IMR-90 (cell line): Measurements from ENCODE around the gene VWA7. TPM values are rescaled to one million over a fixed set of nuclear protein-coding genes. Genes with fewer than 3 reads are reported as not detected.

ENCODE experiments used
- ATAC-seq: fragments of 200-7000 bp; cut with Tn5 transposase; 2 replicates; pipeline ENCODE4 v1.9.1; 2020; ENCODE audit warnings: low read depth, mild to moderate bottlenecking, moderate library complexity
- BruUV-seq: library from RNA; stranded (reverse); fragments of 400-500 nt; replicated peaks from 2 replicates; lab custom pipeline; 2021; lab: Mats Ljungman, UMichigan
- CTCF ChIA-PET: fragments of 300-600 bp; formaldehyde crosslinking; extraction: SDS; loops from one replicate; lab custom pipeline; 2021; ENCODE audit warnings: antibody characterized with exemption; lab: Yijun Ruan, JAX
- POLR2A ChIA-PET: fragments of 300-600 bp; sonication (Branson Sonifier 250); formaldehyde crosslinking; loops from one replicate; lab custom pipeline; 2022; ENCODE audit warnings: antibody characterized with exemption; ENCODE audit not compliant: unreplicated experiment; lab: Charles Lee
- DNase-seq: peaks from one replicate; pipeline ENCODE4 v3.0.0; 2013
- H2AFZ ChIP-seq: replicated peaks from 2 replicates; pipeline ENCODE3; 2013; ENCODE audit warnings: low read length, mild to moderate bottlenecking; ENCODE audit not compliant: poor library complexity
- H2AK5ac ChIP-seq: 2 replicates; pipeline ENCODE4 v1.6.1; 2013; ENCODE audit warnings: low read depth, low read length, inconsistent platforms
- H2AK9ac ChIP-seq: replicated peaks from 2 replicates; pipeline ENCODE3; 2013; ENCODE audit warnings: mild to moderate bottlenecking, low read depth, low read length, moderate library complexity; ENCODE audit not compliant: poor library complexity
- H2BK120ac ChIP-seq: 2 replicates; pipeline ENCODE4 v1.6.1; 2013; ENCODE audit warnings: low read depth, low read length, inconsistent platforms
- H2BK15ac ChIP-seq: 3 replicates; pipeline ENCODE4 v1.6.1; 2013; ENCODE audit warnings: low read depth, low read length, inconsistent platforms
- H2BK20ac ChIP-seq: 2 replicates; pipeline ENCODE4 v1.6.1; 2013; ENCODE audit warnings: low read depth, mild to moderate bottlenecking, inconsistent platforms, low read length, moderate library complexity
- H2BK5ac ChIP-seq: 2 replicates; pipeline ENCODE4 v1.6.1; 2013; ENCODE audit warnings: mild to moderate bottlenecking, low read depth, low read length, inconsistent platforms; ENCODE audit not compliant: poor library complexity, severe bottlenecking
- H3K14ac ChIP-seq: replicated peaks from 2 replicates; pipeline ENCODE4 v1.6.1; 2013; ENCODE audit warnings: low read depth, low read length, inconsistent platforms
- H3K18ac ChIP-seq: 2 replicates; pipeline ENCODE4 v1.6.1; 2013; ENCODE audit warnings: low read depth, low read length, control low read depth
- H3K23ac ChIP-seq: 2 replicates; pipeline ENCODE4 v1.6.1; 2013; ENCODE audit warnings: low read depth, low read length, inconsistent platforms
- H3K27ac ChIP-seq: 2 replicates; pipeline ENCODE4 v1.5.1; 2013; ENCODE audit warnings: mild to moderate bottlenecking, control low read depth, low read length; ENCODE audit not compliant: insufficient read depth
- H3K27me3 ChIP-seq: 2 replicates; pipeline ENCODE4 v1.6.1; 2013; ENCODE audit warnings: low read length; ENCODE audit not compliant: control insufficient read depth, insufficient read depth
- H3K36me3 ChIP-seq: 2 replicates; pipeline ENCODE4 v1.6.1; 2013; ENCODE audit warnings: low read length, mixed read lengths; ENCODE audit not compliant: control insufficient read depth, insufficient read depth
- H3K4ac ChIP-seq: 2 replicates; pipeline ENCODE4 v1.6.1; 2013; ENCODE audit warnings: low read depth, low read length, inconsistent platforms
- H3K4me1 ChIP-seq: 2 replicates; pipeline ENCODE4 v1.6.1; 2013; ENCODE audit warnings: low read length, mixed read lengths; ENCODE audit not compliant: control insufficient read depth, insufficient read depth
- H3K4me2 ChIP-seq: 2 replicates; pipeline ENCODE4 v1.6.1; 2013; ENCODE audit warnings: low read depth, mild to moderate bottlenecking, control low read depth, low read length, moderate library complexity
- H3K4me3 ChIP-seq: 2 replicates; pipeline ENCODE4 v1.5.1; 2013; ENCODE audit warnings: low read depth, mild to moderate bottlenecking, control low read depth, low read length, moderate library complexity; ENCODE audit not compliant: insufficient read depth
- H3K56ac ChIP-seq: 2 replicates; pipeline ENCODE4 v1.6.1; 2013; ENCODE audit warnings: low read length, inconsistent platforms; ENCODE audit not compliant: insufficient read depth; ENCODE audit errors: extremely low read depth
- H3K79me1 ChIP-seq, 2 experiments: 2 replicates each; pipeline ENCODE4 v1.6.1; 2013; ENCODE audit warnings: low read length in 2 of 2, inconsistent platforms in 1 of 2, low read depth in 1 of 2
- H3K9ac ChIP-seq: 2 replicates; pipeline ENCODE4 v1.6.1; 2013; ENCODE audit warnings: low read depth, low read length, control low read depth
- H3K9me1 ChIP-seq: 2 replicates; pipeline ENCODE4 v1.6.1; 2013; ENCODE audit warnings: low read length, inconsistent platforms; ENCODE audit not compliant: insufficient read depth
- H3K9me3 ChIP-seq: 2 replicates; pipeline ENCODE4 v1.6.1; 2013; ENCODE audit warnings: low read length; ENCODE audit not compliant: control insufficient read depth, insufficient read depth
- H4K20me1 ChIP-seq: 2 replicates; pipeline ENCODE4 v1.6.1; 2013; ENCODE audit warnings: low read length, inconsistent platforms; ENCODE audit not compliant: insufficient read depth
- H4K5ac ChIP-seq: 2 replicates; pipeline ENCODE4 v1.6.1; 2013; ENCODE audit warnings: mild to moderate bottlenecking, low read depth, low read length, control low read depth
- H4K8ac ChIP-seq, 2 experiments: 2 replicates each; pipeline ENCODE4 v1.6.1; 2013; ENCODE audit warnings: low read depth in 2 of 2, low read length in 2 of 2, control low read depth in 1 of 2, inconsistent platforms in 1 of 2
- H4K91ac ChIP-seq: 2 replicates; pipeline ENCODE4 v1.6.1; 2013; ENCODE audit warnings: low read depth, low read length, inconsistent platforms; ENCODE audit not compliant: insufficient read depth
- CTCF ChIP-seq: conservative IDR thresholded peaks from 2 replicates; pipeline ENCODE4 v1.5.1; 2012; ENCODE audit warnings: mild to moderate bottlenecking, low read depth, low read length, improper control_type of control experiment
- ELK1 ChIP-seq: fragments of 150-350 bp; IDR thresholded peaks from 2 replicates; pipeline ENCODE4 v1.6.1; 2016; ENCODE audit warnings: low read depth, mild to moderate bottlenecking, low read length, moderate library complexity, borderline replicate concordance
- SMC3 ChIP-seq: fragments of 150-350 bp; IDR thresholded peaks from 2 replicates; pipeline ENCODE4 v1.6.1; 2016; ENCODE audit warnings: low read depth, mild to moderate bottlenecking, antibody characterized with exemption, low read length, moderate library complexity
- WGBS, 2 experiments: methylation state at CpG; one replicate each; pipeline versions ENCODE4 v1.1.5 to v1.1.7; 2013; ENCODE audit warnings: missing lambda C conversion rate in 2 of 2; ENCODE audit not compliant: insufficient read length in 1 of 2; ENCODE audit errors: extremely low coverage in 2 of 2; 5-methylcytosine and 5-hydroxymethylcytosine counted together
- dilution Hi-C: fragments of 300-500 bp; cut with HindIII; formaldehyde crosslinking; loops from one replicate; pipeline ENCODE4 v1.14.3; 2018; ENCODE audit warnings: low sequenced_read_pairs; ENCODE audit not compliant: unreplicated experiment
- in situ Hi-C: fragments of 300-500 bp; cut with MboI; formaldehyde crosslinking; loops from 3 replicates; pipeline ENCODE4 v1.14.3; 2019; ENCODE audit warnings: low sequenced_read_pairs, inconsistent platforms, mixed read lengths
- intact Hi-C: fragments of 100-400 bp; cut with micrococcal nuclease; formaldehyde crosslinking; loops from 2 replicates; pipeline ENCODE4 v1.10.0; 2022
- polyA plus RNA-seq, 3 experiments: library from polyadenylated mRNA; depleted of rRNA; stranded (reverse); fragments of >200 nt; gene quantifications; 2 replicates each; pipeline ENCODE4 v1.2.3, GENCODE V29; 2012; ENCODE audit warnings: low replicate concordance in 1 of 3
- total RNA-seq: library from RNA; depleted of rRNA; stranded (reverse); fragments of >200 nt; gene quantifications from 2 replicates; pipeline ENCODE4 v1.2.3, GENCODE V29; 2012

The VWA7 gene
- total and polyA plus RNA-seq, 2 of the 4 experiments (the other 2 are of a cell fraction): under 0.01 to 1.4 TPM

GRCh38 chr6:31770860-31771259 lies 6.3 kb downstream of the VWA7 start:
- Histone ChIP-seq H3K79me1 (no peaks in the 10 kb centered on the region), H3K4me1 (no peaks in the 10 kb centered on the region), H2AFZ (no peak overlapping the region), H4K5ac (no peak overlapping the region), H3K36me3 (no peaks in the 10 kb centered on the region), H3K14ac (no peak overlapping the region), H4K20me1 (no peaks in the 10 kb centered on the region), H4K8ac (no peak overlapping the region), H2AK5ac (no peak overlapping the region), H3K23ac (no peak overlapping the region), H3K27ac (no peak overlapping the region), H3K27me3 (no peaks in the 10 kb centered on the region), H2BK15ac (no peak overlapping the region), H4K91ac (no peak overlapping the region), H3K9me3 (no peaks in the 10 kb centered on the region), H3K18ac (no peak overlapping the region), H2BK5ac (no peak overlapping the region), H3K9ac (no peak overlapping the region), H2BK120ac (no peak overlapping the region), H2AK9ac (no peak overlapping the region), H3K4me3 (no peak overlapping the region), H3K4me2 (no peak overlapping the region), H2BK20ac (no peak overlapping the region), H3K9me1 (peaks cover 3% of the 10 kb centered on the region; the same call in 1 of the 2 replicates), H3K4ac (no peak overlapping the region), H3K56ac (no peak overlapping the region)
- WGBS, 2 experiments: no CpG with 5 or more reads among the region's 2 CpGs
- no TSS peak for BruUV-seq
- TF ChIP-seq SMC3 (no peak), ELK1 (no peak), CTCF (no peak)
- dilution Hi-C loops: no loop called here
- CTCF ChIA-PET: no interaction called here
- intact Hi-C loops: no loop called here
- in situ Hi-C loops: no loop called here
- DNase-seq: no peak
- no peak for ATAC-seq
- POLR2A ChIA-PET: no interaction called here
